HG02610 (cell line): ENCODE measurements around the gene MFGE8.

Source experiments
- ATAC-seq: cut with Tn5 transposase; IDR thresholded peaks from one replicate; pipeline ENCODE4 v1.9.1; 2021; ENCODE audit warnings: mild to moderate bottlenecking, moderate library complexity; ENCODE audit not compliant: unreplicated experiment

MFGE8 gene

GRCh38 chr15:88874684-88875083, 38.5 kb downstream of the MFGE8 start:
- no peak for ATAC-seq

- no peak for ATAC-seq
Observed at GRCh38 chr15:88874275-88874674, 38.9 kb downstream of the MFGE8 start.

DNA sequence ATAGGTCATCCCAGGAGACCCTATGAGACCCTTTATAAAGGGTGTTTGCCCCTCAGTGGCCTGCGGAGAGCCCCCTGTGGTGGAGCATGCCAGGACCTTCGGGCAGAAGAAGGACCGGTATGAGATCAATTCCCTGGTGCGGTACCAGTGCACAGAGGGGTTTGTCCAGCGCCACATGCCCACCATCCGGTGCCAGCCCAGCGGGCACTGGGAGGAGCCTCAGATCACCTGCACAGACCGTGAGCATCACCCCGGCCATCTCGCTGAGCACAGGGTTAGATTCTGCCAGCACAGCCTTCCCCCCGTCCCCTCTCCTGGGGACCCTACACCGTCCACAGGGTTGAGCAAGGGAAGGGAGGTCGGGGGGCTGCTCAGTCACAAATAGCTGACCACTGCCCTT, 39.4 kb downstream of the MFGE8 start:
- ATAC-seq: no peak

DNA sequence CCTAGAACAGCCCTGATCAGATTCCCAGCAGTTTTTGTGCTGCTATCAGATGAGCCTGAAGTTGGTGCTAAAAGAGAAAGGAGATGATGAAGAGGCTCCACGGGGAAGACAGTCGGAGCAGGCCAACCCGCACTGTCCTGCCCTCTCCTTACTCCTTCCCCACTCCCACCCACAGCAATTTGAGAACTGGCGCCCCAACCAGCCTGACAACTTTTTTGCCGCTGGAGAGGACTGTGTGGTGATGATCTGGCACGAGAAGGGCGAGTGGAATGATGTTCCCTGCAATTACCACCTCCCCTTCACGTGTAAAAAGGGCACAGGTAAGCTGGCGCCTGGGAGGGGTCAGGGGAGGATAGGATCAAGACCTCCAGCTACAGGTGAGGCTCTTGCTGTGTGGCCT, 40.5 kb downstream of the MFGE8 start:
- ATAC-seq: no peak

DNA sequence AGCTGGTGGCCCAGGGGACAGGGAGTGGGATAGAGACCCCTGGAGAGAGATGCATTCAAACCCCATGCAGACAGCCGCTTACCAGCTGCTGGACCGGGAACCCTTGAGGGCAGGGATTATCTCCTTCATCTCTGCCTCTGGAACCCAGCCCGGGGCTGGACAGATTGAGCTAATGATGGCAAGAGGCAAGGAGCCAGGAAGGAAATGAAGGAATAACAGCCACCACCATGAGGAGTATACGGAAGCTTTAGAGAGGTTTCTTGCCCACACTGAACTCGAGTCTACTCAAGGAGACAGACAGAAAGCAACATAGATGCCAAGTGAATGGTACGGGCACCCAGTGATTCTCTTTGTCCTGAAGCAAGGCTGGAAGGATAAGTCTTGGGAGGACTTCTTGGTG, 41.1 kb downstream of the MFGE8 start:
- no peak for ATAC-seq

DNA sequence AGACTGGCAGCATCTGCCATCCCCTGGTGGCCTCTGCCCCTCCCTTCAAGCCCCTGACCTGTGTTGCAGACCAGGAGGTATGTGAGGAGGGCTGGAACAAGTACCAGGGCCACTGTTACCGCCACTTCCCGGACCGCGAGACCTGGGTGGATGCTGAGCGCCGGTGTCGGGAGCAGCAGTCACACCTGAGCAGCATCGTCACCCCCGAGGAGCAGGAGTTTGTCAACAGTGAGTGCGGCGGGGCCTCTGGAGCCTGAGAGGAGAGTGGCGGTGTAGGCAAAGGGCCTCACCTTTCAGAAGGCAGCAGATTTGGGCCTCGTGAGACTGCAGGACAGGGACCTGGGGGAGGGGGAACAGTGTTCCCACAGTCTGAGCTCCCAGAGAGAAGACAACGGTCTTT, 41.9 kb downstream of the MFGE8 start:
- no peak for ATAC-seq

DNA sequence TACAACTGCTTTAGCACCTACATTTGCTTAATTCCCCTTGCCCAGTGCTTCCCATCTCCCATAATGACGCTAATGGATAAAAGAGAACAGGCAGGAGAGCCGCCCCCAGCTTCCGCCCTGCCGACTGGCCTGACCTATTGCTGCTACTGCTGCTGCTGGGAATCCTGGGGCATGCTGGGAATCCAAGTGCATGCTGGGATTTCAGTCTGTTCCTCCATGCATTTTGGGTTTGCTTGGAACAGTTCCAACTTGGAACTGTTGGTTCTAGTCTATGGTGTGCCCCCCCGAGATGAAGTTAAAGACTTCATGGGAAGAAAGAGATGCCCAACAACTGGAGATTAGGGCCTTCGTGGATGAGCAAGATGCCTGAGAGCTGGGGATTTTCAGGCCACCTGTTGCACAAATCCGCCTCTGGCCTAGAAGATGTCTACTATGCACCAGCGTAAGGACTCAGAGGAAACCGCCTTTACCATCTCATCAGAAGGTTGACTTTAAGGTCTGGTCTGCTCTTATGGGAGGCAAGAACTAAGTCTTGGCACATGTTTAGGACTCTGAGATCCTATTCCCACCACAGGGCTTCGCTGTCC, 46.8 kb downstream of the MFGE8 start:
- no peak for ATAC-seq

DNA sequence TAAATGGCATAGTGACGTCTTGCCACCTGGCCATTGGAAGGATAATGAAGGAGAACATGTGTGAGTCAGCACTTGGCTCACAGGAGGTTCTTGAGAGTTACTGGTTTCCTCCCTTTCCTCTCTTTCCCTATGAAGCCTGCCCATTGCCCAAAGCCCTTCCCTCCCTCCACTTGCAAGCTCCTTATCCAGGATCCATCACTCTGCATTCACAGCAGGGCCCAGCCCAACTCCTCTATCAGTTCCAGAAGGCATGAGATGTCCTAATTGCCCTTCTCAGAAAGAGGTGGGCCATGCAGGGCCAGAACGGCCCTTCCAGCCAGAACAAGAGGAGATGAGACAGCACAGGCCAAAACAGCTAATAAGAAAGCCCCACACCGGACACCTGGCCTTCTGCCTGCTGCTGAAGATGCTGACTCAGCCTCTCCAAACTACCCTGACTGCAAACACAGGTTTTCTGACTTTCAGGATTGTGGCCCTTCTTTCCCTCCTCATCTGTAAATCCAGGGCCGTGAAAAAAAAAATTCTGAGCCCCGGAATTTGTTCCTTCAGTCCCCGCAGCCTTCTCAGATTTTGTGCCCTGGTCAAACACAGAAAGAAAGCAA, 47.6 kb downstream of the MFGE8 start:
- ATAC-seq: no peak

GRCh38 chr15:88864861-88865497, 48.2 kb downstream of the MFGE8 start:
- ATAC-seq: no peak

GRCh38 chr15:88863412-88863811, 49.8 kb downstream of the MFGE8 start:
- no peak for ATAC-seq

DNA sequence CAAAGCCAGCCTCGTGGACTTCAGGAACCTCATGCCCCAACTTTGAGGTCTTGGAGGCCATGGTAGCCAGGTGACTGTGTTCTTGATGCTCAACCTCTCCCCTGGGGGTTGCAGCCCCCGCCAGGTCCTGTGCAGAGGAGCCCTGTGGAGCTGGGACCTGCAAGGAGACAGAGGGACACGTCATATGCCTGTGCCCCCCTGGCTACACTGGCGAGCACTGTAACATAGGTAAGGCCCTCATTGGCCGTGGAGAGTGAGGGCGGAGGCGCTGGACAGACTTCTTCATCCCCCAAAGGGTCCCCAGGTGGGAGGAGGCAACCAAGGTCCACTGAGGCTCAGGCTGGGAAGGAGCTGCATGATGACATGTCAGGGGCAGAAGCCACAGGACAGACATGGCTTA, 53.0 kb downstream of the MFGE8 start:
- no peak for ATAC-seq

GRCh38 chr15:88859550-88859949, 53.6 kb downstream of the MFGE8 start:
- ATAC-seq: no peak

DNA sequence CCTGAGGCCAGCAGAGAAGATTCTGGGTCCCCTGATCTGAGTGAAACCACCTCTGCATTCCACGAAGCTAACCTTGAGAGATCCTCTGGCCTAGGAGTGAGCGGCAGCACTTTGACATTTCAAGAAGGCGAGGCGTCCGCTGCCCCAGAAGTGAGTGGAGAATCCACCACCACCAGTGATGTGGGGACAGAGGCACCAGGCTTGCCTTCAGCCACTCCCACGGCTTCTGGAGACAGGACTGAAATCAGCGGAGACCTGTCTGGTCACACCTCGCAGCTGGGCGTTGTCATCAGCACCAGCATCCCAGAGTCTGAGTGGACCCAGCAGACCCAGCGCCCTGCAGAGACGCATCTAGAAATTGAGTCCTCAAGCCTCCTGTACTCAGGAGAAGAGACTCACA, 54.2 kb downstream of the MFGE8 start:
- no peak for ATAC-seq

GRCh38 chr15:88852476-88852875, 60.7 kb downstream of the MFGE8 start:
- no peak for ATAC-seq

- ATAC-seq: no peak
Observed at GRCh38 chr15:88849376-88850072, 63.7 kb downstream of the MFGE8 start.
